GM23248 (cell line): ENCODE measurements around the gene APEX2. TPM values are rescaled to one million over a fixed set of nuclear protein-coding genes. Genes with fewer than 3 reads are reported as not detected.
"Not testable (repeated sequence)": the region's sequence is repeated elsewhere in the genome, so short reads cannot be mapped to it uniquely, and the experiment has no call there.

ENCODE experiments used
- DNase-seq: peaks from one replicate; pipeline ENCODE4 v3.0.0-alpha.2; 2015
- H2AFZ ChIP-seq: fragments of 200-600 bp; sonication (generic); 2 replicates; pipeline ENCODE4 v1.6.1; 2016; ENCODE audit warnings: antibody characterized with exemption
- H3F3A ChIP-seq: fragments of 200-600 bp; sonication (generic); 2 replicates; pipeline ENCODE4 v1.6.1; 2016; ENCODE audit warnings: mild to moderate bottlenecking, antibody characterized with exemption, mixed run types; ENCODE audit not compliant: insufficient read depth
- H3K27ac ChIP-seq: fragments of 200-600 bp; sonication (generic); 2 replicates; pipeline ENCODE4 v1.5.1; 2016; ENCODE audit warnings: mild to moderate bottlenecking
- H3K27me3 ChIP-seq: fragments of 200-600 bp; sonication (generic); replicated peaks from 2 replicates; pipeline ENCODE4 v1.6.1; 2016; ENCODE audit warnings: mild to moderate bottlenecking; ENCODE audit not compliant: insufficient read depth
- H3K36me3 ChIP-seq: fragments of 200-600 bp; sonication (generic); 2 replicates; pipeline ENCODE4 v1.6.1; 2016; ENCODE audit warnings: low read depth, mild to moderate bottlenecking
- H3K4me1 ChIP-seq: fragments of 200-600 bp; sonication (generic); 2 replicates; pipeline ENCODE4 v1.6.1; 2016; ENCODE audit warnings: mild to moderate bottlenecking; ENCODE audit not compliant: insufficient read depth
- H3K4me2 ChIP-seq: fragments of 200-600 bp; sonication (generic); one replicate; pipeline ENCODE4 v1.6.1; 2016; ENCODE audit warnings: mild to moderate bottlenecking; ENCODE audit not compliant: unreplicated experiment
- H3K4me3 ChIP-seq: fragments of 200-600 bp; sonication (generic); 2 replicates; pipeline ENCODE4 v1.5.1; 2016; ENCODE audit warnings: mild to moderate bottlenecking
- H3K79me2 ChIP-seq: fragments of 200-600 bp; sonication (generic); 2 replicates; pipeline ENCODE4 v1.6.1; 2016; ENCODE audit warnings: mild to moderate bottlenecking; ENCODE audit not compliant: insufficient read depth
- H3K9ac ChIP-seq: fragments of 200-600 bp; sonication (generic); 2 replicates; pipeline ENCODE4 v1.6.1; 2016; ENCODE audit warnings: mild to moderate bottlenecking
- H3K9me2 ChIP-seq: fragments of 200-600 bp; sonication (generic); 2 replicates; pipeline ENCODE4 v1.6.1; 2016; ENCODE audit warnings: mixed run types, mild to moderate bottlenecking, moderate library complexity; ENCODE audit not compliant: insufficient read depth
- H3K9me3 ChIP-seq: fragments of 200-600 bp; sonication (generic); one replicate; pipeline ENCODE4 v1.6.1; 2017; ENCODE audit warnings: low read depth
- H4K20me1 ChIP-seq: fragments of 200-600 bp; sonication (generic); 2 replicates; pipeline ENCODE4 v1.6.0; 2016; ENCODE audit not compliant: insufficient read depth
- EZH2 ChIP-seq: fragments of 200-600 bp; sonication (generic); IDR thresholded peaks from 2 replicates; pipeline ENCODE4 v1.6.1; 2018; ENCODE audit warnings: antibody characterized with exemption, mild to moderate bottlenecking; ENCODE audit not compliant: insufficient read depth, poor library complexity, severe bottlenecking
- EZH2phosphoT487 ChIP-seq: fragments of 200-600 bp; sonication (generic); IDR thresholded peaks from 2 replicates; pipeline ENCODE4 v1.6.1; 2018; ENCODE audit warnings: antibody characterized with exemption, moderate library complexity, mild to moderate bottlenecking, low read depth; ENCODE audit not compliant: insufficient read depth
- WGBS, 2 experiments: methylation state at CpG; one replicate each; pipeline ENCODE4 v1.1.6; 2015 to 2017; ENCODE audit warnings: low lambda C conversion rate in 2 of 2, low coverage in 1 of 2; ENCODE audit errors: missing lambda C conversion rate in 2 of 2; 5-methylcytosine and 5-hydroxymethylcytosine counted together
- in situ Hi-C: fragments of 300-500 bp; cut with MboI; formaldehyde crosslinking; loops from 2 replicates; pipeline ENCODE4 v1.15.0; 2020
- polyA plus RNA-seq: library from polyadenylated mRNA; unstranded; fragments of >200 nt; fragmentation: Nextera tagmentation; extraction: Ambion mirVana; gene quantifications from 2 replicates; pipeline ENCODE4 v1.2.1, GENCODE V29; 2016
- total RNA-seq: library from RNA; depleted of rRNA; stranded (reverse); fragments of >200 nt; shearing (Covaris generic); gene quantifications from 2 replicates; pipeline ENCODE4 v1.2.3, GENCODE V29; 2014

The APEX2 gene
- total and polyA plus RNA-seq, 2 experiments from 2014 or later, result 8.0 to 13.7 TPM

GRCh38 chrX:54977387-54977786, 22.8 kb upstream of the APEX2 start:
- Histone ChIP-seq H3K36me3 (no peaks in the 10 kb centered on the region), H3K9me2 (no peaks in the 10 kb centered on the region), H3K27ac (no peak overlapping the region), H4K20me1 (no peaks in the 10 kb centered on the region), H2AFZ (no peak overlapping the region), H3K79me2 (no peaks in the 10 kb centered on the region), H3F3A (no peaks in the 10 kb centered on the region), H3K4me3 (no peak overlapping the region), H3K4me2 (no peak overlapping the region), H3K4me1 (no peaks in the 10 kb centered on the region), H3K9me3 (no peaks in the 10 kb centered on the region), H3K27me3 (no peaks in the 10 kb centered on the region), H3K9ac (no peak overlapping the region)
- DNase-seq, result no peak
- 20 to 26% methylated on average over 4 of the region's 4 CpGs for WGBS, 2 experiments
- in situ Hi-C loops, result no loop called here
- TF ChIP-seq EZH2phosphoT487 (no peak), EZH2 (no peak)

GRCh38 chrX:54978448-54978847, 21.7 kb upstream of the APEX2 start:
- no peaks in the 10 kb centered on the region for H3K9me2 ChIP-seq
- no peak overlapping the region for H3K27ac ChIP-seq
- H3K79me2 ChIP-seq, result no peaks in the 10 kb centered on the region
- H3K4me1 ChIP-seq, result no peaks in the 10 kb centered on the region
- in situ Hi-C loops, result no loop called here
- H4K20me1 ChIP-seq, result no peaks in the 10 kb centered on the region
- H3K4me3 ChIP-seq, result no peak overlapping the region
- H3K9ac ChIP-seq, result no peak overlapping the region
- no peaks in the 10 kb centered on the region for H3K9me3 ChIP-seq
- no peaks in the 10 kb centered on the region for H3K27me3 ChIP-seq
- H2AFZ ChIP-seq, result no peak overlapping the region
- no peak for DNase-seq
- H3K4me2 ChIP-seq, result no peak overlapping the region
- no peaks in the 10 kb centered on the region for H3F3A ChIP-seq
- no peak for TF ChIP-seq EZH2phosphoT487
- no peak for TF ChIP-seq EZH2
- no peaks in the 10 kb centered on the region for H3K36me3 ChIP-seq

- H3K4me3 ChIP-seq, result no peak overlapping the region
- H3K79me2 ChIP-seq, result no peaks in the 10 kb centered on the region
- TF ChIP-seq EZH2phosphoT487 (no peak), EZH2 (no peak)
- H3F3A ChIP-seq, result no peaks in the 10 kb centered on the region
- no peaks in the 10 kb centered on the region for H4K20me1 ChIP-seq
- H3K9me2 ChIP-seq, result no peaks in the 10 kb centered on the region
- H2AFZ ChIP-seq, result no peak overlapping the region
- H3K4me1 ChIP-seq, result no peaks in the 10 kb centered on the region
- H3K27me3 ChIP-seq, result no peaks in the 10 kb centered on the region
- H3K9ac ChIP-seq, result no peak overlapping the region
- no peak overlapping the region for H3K27ac ChIP-seq
- in situ Hi-C loops, result no loop called here
- no peak for DNase-seq
- H3K9me3 ChIP-seq, result no peaks in the 10 kb centered on the region
- no peaks in the 10 kb centered on the region for H3K36me3 ChIP-seq
- H3K4me2 ChIP-seq, result no peak overlapping the region
These were observed 20.7 kb upstream of the APEX2 start for GRCh38 chrX:54979432-54979831.

- Histone ChIP-seq H3K4me3 (no peak overlapping the region), H3F3A (no peaks in the 10 kb centered on the region), H3K36me3 (no peaks in the 10 kb centered on the region), H4K20me1 (no peaks in the 10 kb centered on the region), H3K9me2 (no peaks in the 10 kb centered on the region), H3K27me3 (no peaks in the 10 kb centered on the region), H3K9me3 (no peaks in the 10 kb centered on the region), H2AFZ (no peak overlapping the region), H3K4me2 (no peak overlapping the region), H3K4me1 (no peaks in the 10 kb centered on the region), H3K9ac (no peak overlapping the region), H3K79me2 (no peaks in the 10 kb centered on the region), H3K27ac (no peak overlapping the region)
- no peak for DNase-seq
- in situ Hi-C loops, result no loop called here
- no peak for TF ChIP-seq EZH2
- TF ChIP-seq EZH2phosphoT487, result no peak
- WGBS, 2 experiments, result 35 to 45% methylated on average over 6 of the region's 6 CpGs
These were observed 19.8 kb upstream of the APEX2 start for GRCh38 chrX:54980334-54980733.

GRCh38 chrX:54983306-54983705, 16.9 kb upstream of the APEX2 start:
- H3K36me3 ChIP-seq, H3K27ac ChIP-seq, H3K9me2 ChIP-seq, H3K27me3 ChIP-seq, H3K79me2 ChIP-seq, in situ Hi-C loops, H3K9me3 ChIP-seq, H3K4me2 ChIP-seq, DNase-seq, H3K4me3 ChIP-seq, H3K9ac ChIP-seq, H3K4me1 ChIP-seq, H2AFZ ChIP-seq, H3F3A ChIP-seq, H4K20me1 ChIP-seq: not testable (repeated sequence)
- 34 to 35% methylated on average over 2 of the region's 2 CpGs for WGBS, 2 experiments
